Skin of body (tissue), 2 donors: ENCODE results near the gene PFDN2. TPM values are rescaled to one million over a fixed set of nuclear protein-coding genes. Genes with fewer than 3 reads are reported as not detected.

ENCODE experiments used
- DNase-seq: peaks from one replicate; lab custom pipeline; 2025; lab: John Stamatoyannopoulos, UW
- total RNA-seq: library from RNA; depleted of rRNA; stranded (reverse); fragments of >200 nt; gene quantifications from one replicate; pipeline ENCODE4 v1.2.3, GENCODE V29; 2014

Gene PFDN2, protein sequence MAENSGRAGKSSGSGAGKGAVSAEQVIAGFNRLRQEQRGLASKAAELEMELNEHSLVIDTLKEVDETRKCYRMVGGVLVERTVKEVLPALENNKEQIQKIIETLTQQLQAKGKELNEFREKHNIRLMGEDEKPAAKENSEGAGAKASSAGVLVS
- 25.4 TPM for total RNA-seq

DNA sequence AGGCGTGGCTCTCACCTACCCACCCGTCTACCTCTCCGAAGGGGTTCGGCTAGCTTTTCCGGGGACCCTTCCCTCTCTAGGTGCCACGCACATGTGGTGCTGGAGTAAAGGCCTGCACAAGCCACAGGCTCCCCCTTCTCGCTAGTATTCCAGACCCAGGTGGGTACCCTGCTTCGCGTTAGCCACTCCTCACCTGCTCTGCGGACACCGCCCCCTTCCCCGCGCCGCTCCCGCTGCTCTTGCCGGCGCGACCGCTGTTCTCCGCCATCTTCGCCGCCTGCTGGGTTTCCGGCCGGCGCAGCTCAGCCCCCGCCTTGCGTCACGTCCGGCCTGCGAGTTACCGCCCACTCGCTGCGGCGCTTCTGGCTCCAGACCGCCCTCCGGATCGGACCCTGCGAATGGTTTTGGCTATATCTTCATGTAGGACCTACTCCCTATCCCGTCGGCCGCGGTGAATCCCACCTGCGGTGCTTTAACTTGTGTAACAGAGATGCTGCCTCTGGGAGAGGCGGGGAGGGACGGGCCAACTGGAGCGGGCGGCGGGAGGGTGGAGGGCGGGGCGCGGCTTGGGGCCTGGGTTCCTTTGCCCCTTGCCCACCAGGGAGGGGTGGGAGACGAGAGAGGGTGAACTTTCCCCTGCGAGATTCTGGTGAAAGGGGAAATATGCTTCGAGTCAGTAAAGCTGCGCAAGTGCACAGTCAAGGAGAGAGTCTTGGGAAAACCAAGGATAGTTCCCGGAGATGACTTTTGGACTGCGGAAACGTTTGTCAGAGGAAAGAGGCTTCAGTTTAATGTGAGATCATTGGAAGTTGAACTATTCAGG lies at the start of gene PFDN2, which contains the start of gene NIT1:
TSS of gene PFDN2 (minus strand) at position 279 of the 823 bp plus-strand sequence. CDS start at position 268, 11 bp downstream.
TSS of gene NIT1 (plus strand) at position 347 of the 823 bp plus-strand sequence. CDS start at position 419, 72 bp downstream.
- DNase-seq, result peak; percentile 85

DNA sequence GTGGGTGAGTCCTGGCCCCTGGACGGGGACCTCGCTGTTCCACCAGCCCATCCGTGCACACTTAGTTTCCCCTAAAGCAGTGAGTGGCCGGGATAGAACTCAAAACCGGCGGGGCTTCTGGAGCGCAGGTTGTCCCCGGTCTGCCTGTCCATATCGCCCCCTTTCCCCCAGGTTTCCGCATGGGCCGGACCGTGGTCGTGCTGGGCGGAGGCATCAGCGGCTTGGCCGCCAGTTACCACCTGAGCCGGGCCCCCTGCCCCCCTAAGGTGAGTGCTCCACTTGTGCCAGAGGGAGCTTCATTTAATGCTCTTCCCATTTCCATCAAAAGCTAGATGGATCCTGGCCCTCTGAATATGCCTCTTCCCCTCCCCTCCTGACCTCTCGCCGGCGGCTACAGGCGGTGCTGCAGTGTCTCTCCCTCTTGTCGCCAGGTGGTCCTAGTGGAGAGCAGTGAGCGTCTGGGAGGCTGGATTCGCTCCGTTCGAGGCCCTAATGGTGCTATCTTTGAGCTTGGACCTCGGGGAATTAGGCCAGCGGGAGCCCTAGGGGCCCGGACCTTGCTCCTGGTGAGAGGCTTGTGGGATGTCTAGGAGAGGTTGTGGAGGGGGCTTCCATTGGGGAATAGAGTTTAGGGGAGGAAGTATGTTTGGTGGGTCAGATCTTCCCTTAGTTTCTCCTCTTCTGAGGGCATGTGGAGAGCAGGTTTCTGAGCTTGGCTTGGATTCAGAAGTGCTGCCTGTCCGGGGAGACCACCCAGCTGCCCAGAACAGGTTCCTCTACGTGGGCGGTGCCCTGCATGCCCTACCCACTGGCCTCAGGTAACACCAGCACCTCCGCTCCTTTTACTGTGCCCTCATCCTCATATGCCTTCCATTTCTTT lies 49.1 kb upstream of the PFDN2 start:
- no peak for DNase-seq

DNA sequence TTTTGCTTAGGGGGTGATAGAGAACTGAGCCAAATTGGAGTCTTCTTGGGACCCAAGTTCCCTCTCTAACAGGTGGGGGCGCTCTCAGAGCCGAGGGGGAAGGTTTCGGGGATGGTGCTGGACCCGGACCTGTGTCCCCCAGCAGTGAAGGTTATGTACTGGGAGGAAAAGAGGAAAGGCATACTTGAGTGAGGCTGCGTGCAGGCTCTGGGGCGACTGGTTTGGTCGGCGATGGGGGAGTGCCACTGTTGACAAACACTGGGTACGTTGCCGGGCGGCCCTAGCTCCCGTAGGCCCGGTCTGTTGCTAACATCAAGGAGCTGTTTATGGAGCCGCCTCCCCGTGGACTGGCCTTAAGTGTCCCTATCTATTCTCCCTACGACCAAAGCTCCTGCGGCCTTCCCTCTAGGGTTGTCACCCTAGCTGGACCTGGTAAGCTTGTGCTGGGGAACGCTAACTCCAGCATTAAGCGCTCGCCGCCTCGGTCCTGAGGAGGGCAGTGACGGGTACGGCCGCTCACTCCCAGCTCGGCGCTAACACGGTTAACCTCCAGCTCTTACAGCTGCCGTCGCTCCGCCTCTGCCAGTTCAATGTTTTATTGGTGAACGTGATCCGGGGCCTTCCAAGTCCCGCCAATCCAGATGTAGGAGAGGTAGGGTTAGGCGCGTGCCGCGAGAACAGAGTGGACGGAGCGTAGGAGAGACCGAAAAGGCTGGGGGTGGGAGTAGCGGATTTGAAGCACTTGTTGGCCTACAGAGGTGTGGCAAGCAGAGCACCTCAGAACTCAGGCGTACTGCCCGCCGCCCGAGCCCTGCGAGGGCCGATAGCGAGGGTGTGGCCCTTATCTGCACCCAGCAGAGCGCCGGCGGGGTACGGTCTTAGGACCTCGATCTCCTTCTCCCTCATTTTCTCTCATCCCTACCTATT lies 48.2 kb upstream of the PFDN2 start, which contains the start of gene PPOX:
TSS of gene PPOX (plus strand) at position 685 of the 927 bp plus-strand sequence. CDS start 422 bp downstream, outside the sequence.
- DNase-seq, result peak; percentile 98

GRCh38 chr1:161164901-161165610 lies 47.2 kb upstream of the PFDN2 start:
- DNase-seq, result no peak

GRCh38 chr1:161163793-161164192 lies 46.0 kb upstream of the PFDN2 start:
- no peak for DNase-seq

- DNase-seq, result no peak
These were observed 45.0 kb upstream of the PFDN2 start for GRCh38 chr1:161162806-161163205.

DNA sequence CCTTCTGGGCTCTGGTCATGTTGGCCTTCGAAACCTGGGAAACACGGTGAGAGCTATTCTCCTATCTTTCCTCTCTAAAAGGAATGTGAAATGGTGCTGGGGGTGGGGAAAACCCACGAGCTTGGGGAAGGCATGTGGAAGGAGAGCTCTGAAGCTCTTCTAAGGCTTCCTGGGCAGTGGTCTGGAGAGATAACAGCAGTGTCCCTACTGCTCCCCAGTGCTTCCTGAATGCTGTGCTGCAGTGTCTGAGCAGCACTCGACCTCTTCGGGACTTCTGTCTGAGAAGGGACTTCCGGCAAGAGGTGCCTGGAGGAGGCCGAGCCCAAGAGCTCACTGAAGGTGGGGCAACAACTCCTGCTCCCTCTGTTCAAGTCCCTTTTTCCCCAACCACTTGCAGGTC lies 44.2 kb upstream of the PFDN2 start:
- no peak for DNase-seq

DNA sequence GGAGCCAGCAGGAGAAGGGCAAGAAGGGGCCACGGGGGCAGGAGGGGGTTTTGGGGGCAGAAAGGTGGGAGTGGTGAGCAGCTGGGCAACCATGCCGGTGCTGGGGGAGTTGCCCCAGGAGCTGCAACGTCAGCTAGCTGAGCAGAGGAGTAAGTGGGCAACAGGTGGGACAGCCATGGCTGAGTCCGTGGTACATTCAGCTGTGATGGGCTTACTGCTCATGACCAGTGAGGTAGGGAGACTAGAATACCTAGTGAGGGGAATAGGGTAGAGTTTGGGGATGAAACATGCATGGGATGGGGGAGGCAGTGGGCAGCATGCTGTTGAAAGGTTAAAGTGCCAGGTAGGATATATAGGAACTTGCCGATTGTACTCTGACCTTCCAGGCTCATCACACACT lies 43.8 kb upstream of the PFDN2 start:
- DNase-seq, result no peak

GRCh38 chr1:161160671-161161145 lies 42.9 kb upstream of the PFDN2 start:
- DNase-seq, result no peak

GRCh38 chr1:161159913-161160243 lies 42.0 kb upstream of the PFDN2 start:
- DNase-seq, result no peak

DNA sequence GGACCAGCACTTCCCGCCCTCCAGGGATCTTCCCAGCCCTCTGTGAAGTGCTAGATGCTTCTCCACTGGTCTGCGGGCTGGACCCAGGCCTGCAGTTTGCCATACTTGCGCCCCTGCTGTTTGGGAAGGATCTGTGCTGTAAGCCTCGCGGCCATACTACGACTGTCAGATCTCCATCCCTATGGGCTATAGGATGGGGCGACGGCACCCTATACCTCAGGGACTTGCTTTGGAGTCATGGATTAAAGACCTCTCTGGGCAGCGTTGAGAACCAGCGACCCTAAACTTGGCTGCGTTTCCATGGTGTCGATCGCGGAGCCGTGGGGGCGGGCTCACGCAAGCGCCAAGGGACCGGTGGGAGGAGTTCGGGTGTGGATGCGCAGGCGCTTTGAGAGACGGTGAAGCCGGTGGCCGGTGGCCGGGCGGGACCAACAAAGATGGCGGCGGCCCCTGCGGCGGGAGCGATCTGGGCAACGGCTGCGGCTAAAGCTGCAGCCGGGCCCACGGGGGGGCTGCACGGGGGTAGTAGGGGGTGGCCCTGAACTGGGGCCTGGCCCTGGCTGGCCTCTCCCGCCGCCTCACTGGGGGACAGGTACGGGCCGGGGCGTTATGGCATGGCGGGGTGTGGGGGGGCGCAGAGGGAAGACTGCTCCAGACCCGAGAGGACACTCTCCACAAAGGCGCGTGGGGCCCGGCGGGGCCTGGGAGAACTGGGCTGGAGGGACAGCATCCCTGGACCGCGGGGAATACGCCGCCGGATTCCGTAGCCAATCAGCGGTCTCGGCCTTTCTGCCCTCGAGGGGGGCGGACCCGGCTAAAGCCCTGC lies 41.5 kb upstream of the PFDN2 start, which contains the start of gene USP21:
TSS of gene USP21 (plus strand) at position 414 of the 826 bp plus-strand sequence. CDS start 1,141 bp downstream, outside the sequence.
- DNase-seq, result peak; percentile 87

- no peak for DNase-seq
These were observed 40.6 kb upstream of the PFDN2 start for GRCh38 chr1:161158316-161159010.

DNA sequence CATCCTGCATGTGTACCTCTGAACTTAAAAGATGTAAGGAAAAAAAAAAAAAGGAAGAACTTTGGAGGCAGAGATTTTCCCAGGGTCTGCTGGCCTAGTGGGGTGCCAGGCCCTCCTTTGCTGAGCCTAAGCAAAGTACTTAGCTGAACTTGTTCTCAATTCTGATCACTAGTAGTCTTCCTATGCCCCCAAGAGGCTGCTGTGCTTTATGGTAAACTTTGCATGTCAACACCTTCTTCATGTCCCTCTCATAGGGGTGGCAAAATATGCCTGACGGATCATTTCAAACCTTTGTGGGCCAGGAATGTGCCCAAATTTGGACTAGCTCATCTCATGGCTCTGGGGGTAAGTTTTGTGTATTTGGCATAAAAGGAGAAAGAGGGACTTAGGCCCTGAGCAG lies 40.0 kb upstream of the PFDN2 start:
- no peak for DNase-seq

DNA sequence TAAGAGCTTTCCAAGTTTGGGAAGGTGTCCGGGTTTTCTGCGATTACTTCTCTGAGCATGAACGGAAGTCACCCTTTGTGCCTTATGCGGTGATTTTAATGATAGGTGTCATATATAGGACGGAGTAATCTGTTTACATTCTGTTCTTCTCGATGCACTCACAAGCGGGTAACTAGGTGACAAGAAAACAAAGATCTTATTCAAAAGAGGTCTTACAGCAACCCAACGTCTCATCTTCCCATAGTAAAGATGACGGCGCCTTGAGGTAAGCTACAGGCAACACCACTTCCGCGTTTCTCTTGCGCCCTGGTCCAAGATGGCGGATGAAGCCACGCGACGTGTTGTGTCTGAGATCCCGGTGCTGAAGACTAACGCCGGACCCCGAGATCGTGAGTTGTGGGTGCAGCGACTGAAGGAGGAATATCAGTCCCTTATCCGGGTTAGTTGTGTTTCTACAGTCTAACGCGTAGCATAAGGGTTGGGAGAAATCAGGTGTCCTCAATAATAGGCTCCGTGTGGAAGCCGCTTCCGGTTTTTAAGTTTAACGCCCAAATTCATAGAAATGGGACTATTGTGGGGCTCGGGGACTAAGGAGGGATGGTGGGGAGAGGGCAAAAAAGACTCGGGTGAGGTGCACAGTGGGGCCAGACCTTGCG lies 36.0 kb upstream of the PFDN2 start, which contains the start of gene UFC1:
TSS of gene UFC1 (plus strand) at position 297 of the 656 bp plus-strand sequence. CDS start at position 317, 20 bp downstream.
- DNase-seq, result peak; percentile 89

- no peak for DNase-seq
These were observed 35.3 kb upstream of the PFDN2 start for GRCh38 chr1:161153176-161153575.

- DNase-seq, result no peak
These were observed 28.0 kb upstream of the PFDN2 start for GRCh38 chr1:161145832-161146231.

DNA sequence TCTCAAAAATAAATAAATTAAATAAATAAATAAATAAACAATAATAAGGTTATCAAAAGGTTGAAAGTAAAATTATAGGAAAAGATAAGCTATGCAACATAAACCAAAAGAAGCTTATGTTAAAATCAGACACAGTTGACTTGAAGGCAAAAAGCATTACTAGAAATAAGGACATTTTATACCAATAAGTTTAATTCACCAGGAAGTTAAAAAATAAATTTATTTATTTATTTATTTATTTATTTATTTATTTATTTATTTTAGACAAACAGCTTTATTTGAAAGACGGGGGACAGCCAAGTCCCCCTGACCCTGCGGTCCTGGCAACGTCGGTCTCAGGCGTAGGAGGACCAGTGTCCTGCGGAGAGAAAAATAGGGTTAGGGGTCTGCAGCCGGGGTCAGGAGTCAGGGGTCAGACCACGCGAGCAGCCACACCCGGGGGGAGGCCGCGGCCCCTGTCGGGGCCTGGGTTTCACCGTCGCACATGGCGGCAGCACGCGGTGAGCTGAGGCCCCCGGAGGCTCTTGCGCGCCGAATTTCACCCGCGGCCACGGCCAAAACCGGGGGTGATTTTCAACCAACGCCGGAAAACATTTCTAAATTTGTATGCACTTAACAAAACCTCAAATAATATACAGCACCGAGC lies 23.0 kb upstream of the PFDN2 start:
- no peak for DNase-seq
